ENCODE measurements around the gene GRID1. TPM values are rescaled to one million over a fixed set of nuclear protein-coding genes. Genes with fewer than 3 reads are reported as not detected.

The GRID1 gene
- total RNA-seq, 1 donor from 2014 or later = 1.4 TPM

GRCh38 chr10:86267286-86268195, 99.1 kb downstream of the GRID1 start:
- Histone ChIP-seq H3K27ac (no peak overlapping the region), H3K27me3 (no peaks in the 10 kb centered on the region), H3K4me1 (no peaks in the 10 kb centered on the region), H3K9me3 (peaks cover 0 to 5% of the 10 kb centered on the region in 2 donors), H3K4me3 (no peak overlapping the region), H3K36me3 (no peaks in the 10 kb centered on the region)
- DNase-seq (ENCODE audit: low spot score in 2 of 2) = peak in 1 of 2 donors; percentile 43
- intact Hi-C loops (cut with DNase I) = no loop called here
- TF ChIP-seq, protein P1, sequence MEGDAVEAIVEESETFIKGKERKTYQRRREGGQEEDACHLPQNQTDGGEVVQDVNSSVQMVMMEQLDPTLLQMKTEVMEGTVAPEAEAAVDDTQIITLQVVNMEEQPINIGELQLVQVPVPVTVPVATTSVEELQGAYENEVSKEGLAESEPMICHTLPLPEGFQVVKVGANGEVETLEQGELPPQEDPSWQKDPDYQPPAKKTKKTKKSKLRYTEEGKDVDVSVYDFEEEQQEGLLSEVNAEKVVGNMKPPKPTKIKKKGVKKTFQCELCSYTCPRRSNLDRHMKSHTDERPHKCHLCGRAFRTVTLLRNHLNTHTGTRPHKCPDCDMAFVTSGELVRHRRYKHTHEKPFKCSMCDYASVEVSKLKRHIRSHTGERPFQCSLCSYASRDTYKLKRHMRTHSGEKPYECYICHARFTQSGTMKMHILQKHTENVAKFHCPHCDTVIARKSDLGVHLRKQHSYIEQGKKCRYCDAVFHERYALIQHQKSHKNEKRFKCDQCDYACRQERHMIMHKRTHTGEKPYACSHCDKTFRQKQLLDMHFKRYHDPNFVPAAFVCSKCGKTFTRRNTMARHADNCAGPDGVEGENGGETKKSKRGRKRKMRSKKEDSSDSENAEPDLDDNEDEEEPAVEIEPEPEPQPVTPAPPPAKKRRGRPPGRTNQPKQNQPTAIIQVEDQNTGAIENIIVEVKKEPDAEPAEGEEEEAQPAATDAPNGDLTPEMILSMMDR (IDR thresholded peaks at IDR 0.05) = no peak

- H3K27ac ChIP-seq = no peak overlapping the region
- H3K4me3 ChIP-seq = no peak overlapping the region
- H3K4me1 ChIP-seq = no peaks in the 10 kb centered on the region
- peak in 1 of 2 donors; percentile 45 for DNase-seq (ENCODE audit: low spot score in 2 of 2)
- intact Hi-C loops (cut with DNase I) = no loop called here
- H3K27me3 ChIP-seq = no peaks in the 10 kb centered on the region
- peaks cover 0 to 2% of the 10 kb centered on the region in 2 donors for H3K9me3 ChIP-seq
- H3K36me3 ChIP-seq = no peaks in the 10 kb centered on the region
- TF ChIP-seq, protein P1 (IDR thresholded peaks at IDR 0.05) = no peak
These were observed 100.0 kb downstream of the GRID1 start for GRCh38 chr10:86266446-86267242.

DNA sequence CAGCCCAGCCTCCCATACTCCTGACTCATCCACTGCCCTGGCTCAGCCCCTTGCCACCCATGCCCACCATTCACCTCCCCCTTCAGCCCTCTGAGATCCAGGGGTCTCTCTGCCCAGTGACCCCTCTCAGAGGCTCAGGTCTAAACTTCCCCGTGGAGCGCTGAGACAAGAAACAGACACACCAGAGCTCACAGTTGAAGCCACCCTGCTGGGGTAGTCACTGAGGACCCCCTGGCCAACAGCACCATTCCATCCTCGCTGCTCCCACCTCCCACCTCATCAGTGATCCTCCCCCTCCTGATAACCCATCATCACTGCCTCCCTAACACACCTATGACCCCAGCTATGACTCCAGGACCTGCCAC, 100.7 kb downstream of the GRID1 start:
- no peak overlapping the region for H3K4me3 ChIP-seq
- H3K36me3 ChIP-seq = no peaks in the 10 kb centered on the region
- no peaks in the 10 kb centered on the region for H3K27me3 ChIP-seq
- H3K9me3 ChIP-seq = no peaks in the 10 kb centered on the region
- no peak overlapping the region for H3K27ac ChIP-seq
- peak in 1 of 2 donors; percentile 39 for DNase-seq (ENCODE audit: low spot score in 2 of 2)
- no peaks in the 10 kb centered on the region for H3K4me1 ChIP-seq
- intact Hi-C loops (cut with DNase I) = no loop called here
- TF ChIP-seq, protein P1 (IDR thresholded peaks at IDR 0.05) = no peak

GRCh38 chr10:86265236-86265894, 101.2 kb downstream of the GRID1 start:
- no peaks in the 10 kb centered on the region for H3K9me3 ChIP-seq
- no peak overlapping the region for H3K27ac ChIP-seq
- H3K4me1 ChIP-seq = no peaks in the 10 kb centered on the region
- DNase-seq (ENCODE audit: low spot score in 2 of 2) = peak in 1 of 2 donors; percentile 43
- TF ChIP-seq, protein P1 (IDR thresholded peaks at IDR 0.05) = no peak
- no peaks in the 10 kb centered on the region for H3K36me3 ChIP-seq
- H3K27me3 ChIP-seq = no peaks in the 10 kb centered on the region
- intact Hi-C loops (cut with DNase I) = no loop called here
- no peak overlapping the region for H3K4me3 ChIP-seq

- H3K4me3 ChIP-seq = no peak overlapping the region
- TF ChIP-seq, protein P1 (IDR thresholded peaks at IDR 0.05) = no peak
- H3K27me3 ChIP-seq = no peaks in the 10 kb centered on the region
- intact Hi-C loops (cut with DNase I) = no loop called here
- H3K36me3 ChIP-seq = no peaks in the 10 kb centered on the region
- H3K4me1 ChIP-seq = no peaks in the 10 kb centered on the region
- H3K27ac ChIP-seq = no peak overlapping the region
- no peaks in the 10 kb centered on the region for H3K9me3 ChIP-seq
- peak in 1 of 2 donors; percentile 44 for DNase-seq (ENCODE audit: low spot score in 2 of 2)
These were observed 101.9 kb downstream of the GRID1 start for GRCh38 chr10:86264481-86265231.
